Measurements from ENCODE around the gene TFR2.

TFR2 gene

DNA sequence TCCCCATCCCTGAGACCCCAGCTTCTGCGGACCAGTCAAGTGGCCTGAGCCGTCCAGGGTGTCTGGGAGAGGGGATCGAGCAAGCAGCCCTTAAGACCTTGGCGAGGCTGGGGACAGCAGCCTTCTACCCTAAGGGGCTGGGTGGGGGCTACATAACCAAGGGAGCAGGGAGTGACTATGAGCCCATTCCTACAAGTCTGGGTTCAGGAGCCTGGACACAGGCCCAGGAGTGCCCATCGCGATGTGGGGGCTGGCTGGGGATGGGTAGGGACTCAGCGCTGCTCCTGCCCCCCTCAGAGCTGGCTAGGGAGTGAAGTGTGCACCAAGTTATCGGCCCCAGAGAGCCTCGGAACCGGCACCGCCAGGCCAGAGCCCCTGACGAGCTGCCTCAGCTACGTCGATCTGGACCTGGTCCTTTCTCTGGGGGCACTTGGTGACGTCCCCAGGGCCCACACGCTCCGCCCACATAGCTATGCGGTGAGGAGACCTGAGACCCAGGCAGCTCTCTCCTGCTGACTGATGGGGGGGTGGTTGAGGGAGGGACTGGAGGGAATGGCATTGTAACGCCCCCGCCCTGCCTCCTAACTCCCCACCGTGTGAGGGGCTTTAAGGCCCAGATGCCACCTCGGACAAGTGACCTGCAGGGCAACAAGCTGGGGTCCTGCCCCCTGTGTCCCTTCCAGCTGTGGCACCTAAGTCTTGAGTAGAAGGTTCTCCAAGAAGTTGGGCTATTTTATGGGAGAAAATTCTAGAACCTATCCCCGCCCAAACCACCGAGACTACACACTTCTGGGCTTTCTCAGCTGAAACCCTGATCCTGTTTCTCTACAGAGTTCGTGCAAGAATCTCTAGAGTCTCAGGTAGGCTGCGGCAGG, 70.2 kb downstream of the TFR2 start:
- no peak for DNase-seq
